ENCODE measurements around the gene PNPLA1.

The PNPLA1 gene

GRCh38 chr6:36327226-36327918 lies 57.5 kb downstream of the PNPLA1 start:
- TF ChIP-seq EZH2phosphoT487 (conservative IDR thresholded peaks at IDR 0.05; ENCODE audit: low read length) (no peak), CTCF (IDR thresholded peaks at IDR 0.05; ENCODE audit: insufficient read depth, low read length, poor library complexity, severe bottlenecking) (no peak)

GRCh38 chr6:36327919-36328236 lies 58.0 kb downstream of the PNPLA1 start:
- Histone ChIP-seq H3K9me2 (replicated peaks; ENCODE audit: insufficient read depth, low read length) (no peaks in the 10 kb centered on the region), H3K79me2 (ENCODE audit: insufficient read depth, low read length) (no peaks in the 10 kb centered on the region), H2AFZ (ENCODE audit: low read depth, low read length, severe bottlenecking) (no peak overlapping the region), H3K9ac (ENCODE audit: low read length) (no peak overlapping the region), H4K20me1 (ENCODE audit: low read depth, low read length) (no peaks in the 10 kb centered on the region), H3K4me3 (ENCODE audit: insufficient read depth, low read length, poor library complexity, severe bottlenecking) (no peak overlapping the region), H3K4me2 (ENCODE audit: low read depth, low read length, poor library complexity, severe bottlenecking) (no peak overlapping the region), H3F3A (ENCODE audit: insufficient read depth) (no peaks in the 10 kb centered on the region), H3K36me3 (ENCODE audit: low read length) (no peaks in the 10 kb centered on the region), H3K9me3 (ENCODE audit: insufficient read depth, low read length) (no peaks in the 10 kb centered on the region), H3K27me3 (ENCODE audit: low read length) (no peaks in the 10 kb centered on the region), H3K27ac (ENCODE audit: low read depth, low read length) (no peak overlapping the region)
- no peak for TF ChIP-seq EZH2phosphoT487 (conservative IDR thresholded peaks at IDR 0.05; ENCODE audit: low read length)
- TF ChIP-seq CTCF (IDR thresholded peaks at IDR 0.05; ENCODE audit: insufficient read depth, low read length, poor library complexity, severe bottlenecking) = no peak

More at GRCh38 chr6:36327226-36327918, 57.5 kb downstream of the PNPLA1 start:
- Histone ChIP-seq H3K27ac (ENCODE audit: low read depth, low read length) (no peak overlapping the region), H4K20me1 (ENCODE audit: low read depth, low read length) (no peaks in the 10 kb centered on the region), H3K9me3 (ENCODE audit: insufficient read depth, low read length) (no peaks in the 10 kb centered on the region), H3K27me3 (ENCODE audit: low read length) (no peaks in the 10 kb centered on the region), H3K36me3 (ENCODE audit: low read length) (no peaks in the 10 kb centered on the region), H3K9me2 (replicated peaks; ENCODE audit: insufficient read depth, low read length) (no peaks in the 10 kb centered on the region), H3K4me2 (ENCODE audit: low read depth, low read length, poor library complexity, severe bottlenecking) (no peak overlapping the region), H3F3A (ENCODE audit: insufficient read depth) (no peaks in the 10 kb centered on the region), H3K9ac (ENCODE audit: low read length) (no peak overlapping the region), H3K4me3 (ENCODE audit: insufficient read depth, low read length, poor library complexity, severe bottlenecking) (no peak overlapping the region), H2AFZ (ENCODE audit: low read depth, low read length, severe bottlenecking) (no peak overlapping the region), H3K79me2 (ENCODE audit: insufficient read depth, low read length) (no peaks in the 10 kb centered on the region)

GRCh38 chr6:36328600-36328999 lies 58.7 kb downstream of the PNPLA1 start:
- Histone ChIP-seq H3K9me2 (replicated peaks; ENCODE audit: insufficient read depth, low read length) (no peaks in the 10 kb centered on the region), H3K27ac (ENCODE audit: low read depth, low read length) (no peak overlapping the region), H3K27me3 (ENCODE audit: low read length) (no peaks in the 10 kb centered on the region), H3K4me2 (ENCODE audit: low read depth, low read length, poor library complexity, severe bottlenecking) (no peak overlapping the region), H4K20me1 (ENCODE audit: low read depth, low read length) (no peaks in the 10 kb centered on the region), H3K79me2 (ENCODE audit: insufficient read depth, low read length) (no peaks in the 10 kb centered on the region), H2AFZ (ENCODE audit: low read depth, low read length, severe bottlenecking) (no peak overlapping the region), H3K36me3 (ENCODE audit: low read length) (no peaks in the 10 kb centered on the region), H3K9me3 (ENCODE audit: insufficient read depth, low read length) (no peaks in the 10 kb centered on the region), H3F3A (ENCODE audit: insufficient read depth) (no peaks in the 10 kb centered on the region), H3K9ac (ENCODE audit: low read length) (no peak overlapping the region), H3K4me3 (ENCODE audit: insufficient read depth, low read length, poor library complexity, severe bottlenecking) (no peak overlapping the region)
- no peak for TF ChIP-seq CTCF (IDR thresholded peaks at IDR 0.05; ENCODE audit: insufficient read depth, low read length, poor library complexity, severe bottlenecking)
- TF ChIP-seq EZH2phosphoT487 (conservative IDR thresholded peaks at IDR 0.05; ENCODE audit: low read length) = no peak
